ENCODE data around the gene WASF1. TPM values are rescaled to one million over a fixed set of nuclear protein-coding genes. Genes with fewer than 3 reads are reported as not detected.

The WASF1 gene
- 0.34 and 0.44 TPM in 2 replicates for total RNA-seq

GRCh38 chr6:110179406-110180227 is at the start of gene WASF1:
Gene WASF1 (minus strand): TSS chr6:110179670. CDS start chr6:110127601, 52,069 bp downstream.
- intact Hi-C loops (cut with micrococcal nuclease), result loop anchor here (1.0 to 5.0 kb wide), 21 partner anchors 55 to 1908 kb away; partner anchors contain the start of genes AFG1L, AK9, AMD1 and CDK19

GRCh38 chr6:110226261-110226660 is 46.8 kb upstream of the WASF1 start:
- intact Hi-C loops (cut with micrococcal nuclease), result no loop called here

- intact Hi-C loops (cut with micrococcal nuclease), result no loop called here
Observed at GRCh38 chr6:110221738-110222137, 42.3 kb upstream of the WASF1 start.

GRCh38 chr6:110217266-110217665 is 37.8 kb upstream of the WASF1 start:
- intact Hi-C loops (cut with micrococcal nuclease), result no loop called here

- intact Hi-C loops (cut with micrococcal nuclease), result no loop called here
Observed at GRCh38 chr6:110216140-110216539, 36.7 kb upstream of the WASF1 start.

GRCh38 chr6:110214338-110214737 is 34.9 kb upstream of the WASF1 start:
- intact Hi-C loops (cut with micrococcal nuclease), result no loop called here

- intact Hi-C loops (cut with micrococcal nuclease), result no loop called here
Observed at GRCh38 chr6:110211753-110212152, 32.3 kb upstream of the WASF1 start.

GRCh38 chr6:110207652-110208051 is 28.2 kb upstream of the WASF1 start:
- intact Hi-C loops (cut with micrococcal nuclease), result no loop called here

DNA sequence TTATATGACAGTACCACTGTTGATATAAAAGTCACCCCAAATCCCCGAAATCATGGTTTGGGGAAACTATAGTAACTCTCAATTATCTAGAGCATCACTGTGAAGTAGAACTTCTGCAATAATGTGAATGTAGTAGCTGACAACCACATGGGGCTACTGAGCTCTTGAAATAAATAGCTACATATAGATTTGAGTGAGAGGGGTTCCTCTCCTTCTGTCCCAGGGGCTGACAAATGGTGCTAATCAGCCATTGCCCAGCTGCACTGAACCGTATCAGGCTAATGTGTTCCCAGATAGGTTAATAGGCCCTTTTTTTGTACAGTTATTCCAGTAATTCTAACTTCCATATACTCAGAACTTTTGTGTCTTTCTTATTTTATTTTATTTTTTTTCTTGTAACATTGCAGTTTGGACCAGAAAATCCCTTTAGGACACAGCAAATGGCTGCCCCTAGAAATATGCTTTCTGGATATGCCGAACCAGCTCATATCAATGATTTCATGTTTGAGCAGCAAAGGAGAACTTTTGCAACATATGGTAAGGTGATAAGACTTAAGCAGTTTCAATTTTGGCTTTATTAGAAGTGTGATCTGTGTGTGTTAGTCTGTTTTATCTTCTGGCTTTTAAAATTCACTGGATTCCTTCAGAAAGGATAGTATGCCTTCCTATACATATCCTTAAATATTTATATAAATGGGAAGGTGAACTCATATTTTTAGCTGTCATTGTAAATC is 21.8 kb upstream of the WASF1 start:
- intact Hi-C loops (cut with micrococcal nuclease), result no loop called here

DNA sequence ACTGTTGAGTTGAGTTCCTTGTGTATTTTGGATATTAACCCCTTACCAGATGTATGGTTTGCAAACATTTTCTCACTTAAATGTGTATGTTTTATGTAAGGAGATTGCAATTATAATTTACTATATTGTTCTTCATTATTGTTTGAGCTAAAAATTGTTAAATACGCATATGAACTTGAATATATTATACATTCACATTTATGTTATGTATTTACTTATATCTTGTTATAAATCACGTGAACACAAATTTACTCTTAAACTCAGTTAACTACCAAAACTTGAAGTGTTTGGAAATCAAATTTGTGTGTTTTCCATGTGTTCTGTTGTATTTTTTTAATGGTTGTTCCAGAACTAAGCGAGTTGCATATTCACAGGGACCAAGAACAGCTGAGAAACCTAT is 19.1 kb upstream of the WASF1 start:
- intact Hi-C loops (cut with micrococcal nuclease), result no loop called here

GRCh38 chr6:110196874-110197273 is 17.4 kb upstream of the WASF1 start:
- intact Hi-C loops (cut with micrococcal nuclease), result loop anchor here (2.0 kb wide), 1 partner anchor 32 kb away; no protein-coding TSS in a partner anchor

GRCh38 chr6:110195639-110196038 is 16.2 kb upstream of the WASF1 start:
- intact Hi-C loops (cut with micrococcal nuclease), result loop anchor here (2.0 kb wide), 1 partner anchor 33 kb away; no protein-coding TSS in a partner anchor

DNA sequence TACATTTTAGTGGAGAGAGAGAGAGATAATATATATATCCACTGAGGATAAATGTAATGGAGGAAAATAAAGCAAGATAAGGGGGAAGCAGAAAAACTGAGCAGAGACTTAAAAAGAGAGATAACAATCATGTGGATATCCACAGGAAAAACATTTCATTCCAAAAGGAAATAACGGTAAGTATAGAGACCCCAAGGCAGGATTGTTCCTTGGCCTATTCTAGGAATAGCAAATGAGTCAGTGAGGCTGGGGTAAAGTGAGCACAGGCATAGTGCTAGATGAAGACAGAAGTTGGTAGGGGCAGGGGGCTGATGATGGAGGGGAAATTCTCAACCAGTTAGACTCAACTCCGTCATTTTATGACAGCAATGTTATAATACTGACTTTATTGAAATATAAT is 12.0 kb upstream of the WASF1 start:
- intact Hi-C loops (cut with micrococcal nuclease), result no loop called here

DNA sequence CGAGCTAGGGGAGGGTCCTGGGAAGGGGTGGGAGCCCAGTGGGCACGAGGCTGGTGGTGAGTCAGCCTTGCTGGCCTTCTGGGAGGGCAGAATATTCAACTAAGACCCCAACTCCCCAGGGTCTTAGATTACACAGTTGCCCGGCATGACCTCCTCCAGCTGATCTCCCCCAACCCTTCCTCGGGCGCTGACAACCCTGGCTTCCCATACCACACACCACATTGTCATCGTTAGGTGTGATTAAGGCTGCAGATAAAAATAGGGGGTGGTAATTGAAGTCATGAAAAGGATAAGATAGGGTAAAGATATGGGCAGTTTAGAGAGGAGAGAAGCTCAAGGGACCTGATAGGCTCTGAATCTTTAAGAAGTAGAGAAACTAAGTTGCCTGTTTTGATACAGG is 11.3 kb upstream of the WASF1 start:
- intact Hi-C loops (cut with micrococcal nuclease), result no loop called here

GRCh38 chr6:110188791-110189190 is 9.3 kb upstream of the WASF1 start:
- intact Hi-C loops (cut with micrococcal nuclease), result no loop called here

GRCh38 chr6:110185879-110186278 is 6.4 kb upstream of the WASF1 start:
- intact Hi-C loops (cut with micrococcal nuclease), result no loop called here

- intact Hi-C loops (cut with micrococcal nuclease), result loop anchor here (5.0 kb wide), 6 partner anchors 476 to 1904 kb away; partner anchors contain the start of genes FAM229B, SLC16A10 and TUBE1
Observed at GRCh38 chr6:110183292-110183885, 3.9 kb upstream of the WASF1 start.

DNA sequence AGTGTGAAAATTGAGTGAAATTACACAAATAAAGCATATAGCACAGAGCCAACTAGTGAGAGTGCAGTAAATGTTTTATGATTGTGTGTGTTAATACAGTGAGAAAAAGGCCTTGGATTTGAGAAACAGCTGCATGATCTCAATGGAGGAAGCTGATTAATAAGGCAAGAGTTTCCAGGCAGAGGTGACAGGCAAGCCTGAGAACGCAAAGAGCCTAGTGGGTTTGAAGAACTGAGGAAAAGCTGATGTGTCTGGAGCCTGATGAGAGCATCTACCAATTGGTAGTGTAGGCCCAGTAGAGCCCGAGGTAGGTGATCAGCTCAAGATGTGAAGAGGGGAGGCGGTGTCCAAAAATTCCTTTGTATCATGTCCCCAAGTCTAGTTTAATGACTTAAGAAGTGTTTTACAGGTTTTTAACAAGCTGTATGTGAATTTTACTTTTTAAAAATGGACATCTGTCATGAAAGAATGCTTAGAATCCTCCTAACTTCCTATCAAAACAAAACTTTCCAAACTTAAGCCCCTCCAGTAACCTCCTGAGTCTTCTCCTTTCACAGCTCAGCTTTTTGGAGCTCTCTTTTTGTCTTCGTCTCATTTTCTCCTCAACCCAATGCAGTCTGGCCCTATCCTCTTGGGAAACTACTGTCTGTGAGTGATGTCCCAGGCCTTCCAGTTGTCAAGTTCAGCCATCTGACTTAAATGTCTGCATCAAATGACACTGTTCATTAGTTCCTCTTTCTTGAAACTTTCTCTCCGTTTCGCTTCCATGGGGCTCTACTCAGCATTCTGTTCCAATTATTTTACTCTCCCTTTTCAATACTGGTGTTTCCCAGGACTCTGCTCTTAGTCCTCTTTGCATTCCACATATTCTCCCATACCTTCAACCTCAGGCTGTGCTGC is 1.9 kb upstream of the WASF1 start:
- intact Hi-C loops (cut with micrococcal nuclease), result loop anchor here (2.0 to 5.0 kb wide), 8 partner anchors 474 to 1906 kb away; partner anchors contain the start of genes FAM229B, SLC16A10, TUBE1 and ZBTB24

DNA sequence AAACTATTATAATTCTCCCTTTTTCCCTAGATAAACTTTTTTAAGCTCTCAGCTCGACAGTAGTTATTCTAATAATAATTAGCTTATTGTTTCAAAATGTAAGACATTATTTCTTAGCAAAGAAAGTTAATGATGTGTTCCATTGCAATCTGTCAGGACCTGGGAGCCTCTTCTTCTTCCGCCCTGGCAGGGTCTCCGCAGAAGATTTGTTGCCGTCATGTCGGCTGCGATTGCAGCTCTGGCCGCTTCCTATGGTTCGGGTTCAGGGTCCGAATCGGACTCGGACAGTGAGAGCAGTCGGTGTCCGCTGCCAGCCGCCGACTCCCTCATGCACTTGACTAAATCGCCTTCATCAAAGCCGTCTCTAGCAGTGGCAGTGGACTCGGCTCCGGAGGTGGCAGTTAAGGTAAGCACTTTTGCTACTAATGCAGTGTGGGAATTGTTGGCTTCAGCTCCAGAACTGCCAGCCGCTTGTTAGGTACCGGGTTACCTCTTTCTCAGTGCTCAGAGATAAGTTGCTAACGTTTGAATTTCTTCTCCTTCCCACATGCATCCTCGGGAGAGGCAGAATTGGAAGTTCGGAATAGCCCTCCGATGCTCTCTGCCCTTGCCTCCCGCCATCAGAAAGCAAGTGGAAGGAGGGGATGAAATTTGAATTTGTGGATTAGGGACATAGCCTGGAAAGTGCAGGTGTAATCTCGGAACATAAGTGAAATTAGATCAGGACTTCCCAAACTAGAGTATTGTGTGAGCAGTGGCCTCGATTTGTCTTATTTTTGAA is 948 bp upstream of the WASF1 start, which contains the start of gene CDC40:
CDC40 (plus strand) TSS at position 200 of the 781 bp plus-strand sequence; CDS start at position 218, 18 bp downstream.
- intact Hi-C loops (cut with micrococcal nuclease), result loop anchor here (1.0 to 5.0 kb wide), 20 partner anchors 54 to 1907 kb away; partner anchors contain the start of genes AFG1L, AK9, AMD1 and CDK19
